Panc1 (cell line): Measurements from ENCODE around the gene GLIS1. TPM values are rescaled to one million over a fixed set of nuclear protein-coding genes. Genes with fewer than 3 reads are reported as not detected.

ENCODE experiments used
- ATAC-seq: fragments of 200-7000 bp; cut with Tn5 transposase; 2 replicates; pipeline ENCODE4 v1.9.1; 2020; ENCODE audit warnings: mild to moderate bottlenecking, moderate library complexity
- BruUV-seq: library from RNA; stranded (reverse); fragments of 400-500 nt; replicated peaks from 2 replicates; lab custom pipeline; 2021; lab: Mats Ljungman, UMichigan
- CTCF ChIA-PET: fragments of 300-600 bp; sonication (Branson Sonifier 250); formaldehyde crosslinking; loops from one replicate; lab custom pipeline; 2022; ENCODE audit warnings: antibody characterized with exemption; lab: Charles Lee
- POLR2A ChIA-PET: fragments of 300-600 bp; sonication (Branson Sonifier 250); formaldehyde crosslinking; loops from one replicate; lab custom pipeline; 2022; ENCODE audit warnings: antibody characterized with exemption; lab: Charles Lee
- DNase-seq: peaks from one replicate; pipeline ENCODE4 v3.0.0-alpha.2; 2010; ENCODE audit warnings: low read depth, low spot score
- H3K27ac ChIP-seq: 2 replicates; pipeline ENCODE4 v1.5.1; 2011; ENCODE audit warnings: mild to moderate bottlenecking, low read length, inconsistent platforms
- H3K27me3 ChIP-seq: fragments of 200-500 bp; sonication (Bioruptor generic); 2 replicates; pipeline ENCODE4 v1.6.0; 2014; ENCODE audit warnings: low read length, inconsistent platforms; ENCODE audit not compliant: control insufficient read depth, insufficient read depth
- H3K36me3 ChIP-seq: fragments of 200-500 bp; sonication (Bioruptor generic); 2 replicates; pipeline ENCODE4 v1.5.1; 2014; ENCODE audit warnings: inconsistent platforms, mild to moderate bottlenecking, low read length, moderate library complexity; ENCODE audit not compliant: control insufficient read depth, insufficient read depth
- H3K4me1 ChIP-seq: 2 replicates; pipeline ENCODE4 v1.5.1; 2011; ENCODE audit warnings: inconsistent platforms, mild to moderate bottlenecking, low read length, moderate library complexity; ENCODE audit not compliant: control insufficient read depth, insufficient read depth
- H3K4me3 ChIP-seq, 2 experiments: 2 replicates each; pipeline ENCODE4 v1.5.1; 2011 to 2012; ENCODE audit warnings: low read depth in 2 of 2, low read length in 2 of 2, mild to moderate bottlenecking in 2 of 2, inconsistent platforms in 1 of 2, moderate library complexity in 1 of 2
- H3K9me3 ChIP-seq: fragments of 200-500 bp; sonication (Bioruptor generic); 2 replicates; pipeline ENCODE4 v1.5.1; 2014; ENCODE audit warnings: low read depth, mild to moderate bottlenecking, inconsistent platforms, low read length, moderate library complexity; ENCODE audit not compliant: control insufficient read depth, insufficient read depth
- POLR2AphosphoS5 ChIP-seq: IDR thresholded peaks from 2 replicates; pipeline ENCODE4 v1.6.1; 2012; ENCODE audit warnings: mild to moderate bottlenecking, low read depth, low read length, moderate library complexity
- SIN3A ChIP-seq: IDR thresholded peaks from 2 replicates; pipeline ENCODE4 v1.6.1; 2012; ENCODE audit warnings: low read depth, mild to moderate bottlenecking, low read length, moderate library complexity, borderline replicate concordance; ENCODE audit not compliant: insufficient read depth
- TCF7L2 ChIP-seq: IDR thresholded peaks from 2 replicates; pipeline ENCODE4 v1.6.1; 2011; ENCODE audit warnings: mild to moderate bottlenecking, low read depth, low read length, inconsistent platforms
- in situ Hi-C: cut with HindIII; loops from 2 replicates; pipeline ENCODE4 v1.10.0; 2016; ENCODE audit warnings: low sequenced_read_pairs, low pct_unique_long_range_greater_than_20kb
- intact Hi-C: fragments of 100-400 bp; cut with micrococcal nuclease; formaldehyde crosslinking; loops from one replicate; pipeline ENCODE4 v1.10.0; 2022; ENCODE audit not compliant: unreplicated experiment
- total RNA-seq: library from RNA; stranded (reverse); gene quantifications from one replicate; pipeline ENCODE4 v1.2.1, GENCODE V29; 2021; ENCODE audit not compliant: unreplicated experiment
- TF ChIP-seq, protein P1 (sequence below): fragments of 450-650 bp; IDR thresholded peaks from 2 replicates; pipeline ENCODE4 v1.5.1; 2017; ENCODE audit warnings: mild to moderate bottlenecking
- TF ChIP-seq, protein P2 (sequence below), 2 experiments: IDR thresholded peaks; 2 replicates each; pipeline ENCODE4 v1.6.1; 2011 to 2012; ENCODE audit warnings: low read depth in 2 of 2, control low read depth in 1 of 2, low read length in 1 of 2, mild to moderate bottlenecking in 1 of 2, moderate library complexity in 1 of 2; ENCODE audit not compliant: insufficient read depth in 1 of 2

Gene GLIS1
- total RNA-seq, 1 experiment from 2014 or later, result 0.28 TPM

DNA sequence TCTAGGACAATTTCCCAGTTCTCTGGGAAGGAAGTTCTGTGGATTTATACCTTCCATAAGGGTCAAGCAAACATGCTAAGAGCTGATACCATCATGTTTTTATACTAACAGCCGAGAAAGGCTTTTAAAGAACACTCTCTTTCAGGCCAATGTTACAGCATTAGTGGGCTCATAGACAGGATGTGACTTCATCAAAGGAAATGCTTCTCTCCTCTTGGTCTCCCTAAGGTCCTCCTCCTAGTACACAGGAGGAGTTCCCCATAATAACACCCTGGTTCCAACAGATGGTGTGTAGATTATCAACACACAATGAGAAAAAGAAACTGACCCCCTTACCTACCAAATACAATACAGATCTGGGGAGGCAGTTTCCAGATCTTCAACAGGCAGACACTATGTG, 26.7 kb upstream of the GLIS1 start:
- intact Hi-C loops, result no loop called here
- ChIA-PET CTCF (no interaction called here), POLR2A (no interaction called here)
- no peak overlapping the region for H3K27ac ChIP-seq
- no peak for DNase-seq
- H3K4me1 ChIP-seq, result no peaks in the 10 kb centered on the region
- in situ Hi-C loops, result no loop called here
- H3K4me3 ChIP-seq, result no peak overlapping the region
- TF ChIP-seq, protein P1, sequence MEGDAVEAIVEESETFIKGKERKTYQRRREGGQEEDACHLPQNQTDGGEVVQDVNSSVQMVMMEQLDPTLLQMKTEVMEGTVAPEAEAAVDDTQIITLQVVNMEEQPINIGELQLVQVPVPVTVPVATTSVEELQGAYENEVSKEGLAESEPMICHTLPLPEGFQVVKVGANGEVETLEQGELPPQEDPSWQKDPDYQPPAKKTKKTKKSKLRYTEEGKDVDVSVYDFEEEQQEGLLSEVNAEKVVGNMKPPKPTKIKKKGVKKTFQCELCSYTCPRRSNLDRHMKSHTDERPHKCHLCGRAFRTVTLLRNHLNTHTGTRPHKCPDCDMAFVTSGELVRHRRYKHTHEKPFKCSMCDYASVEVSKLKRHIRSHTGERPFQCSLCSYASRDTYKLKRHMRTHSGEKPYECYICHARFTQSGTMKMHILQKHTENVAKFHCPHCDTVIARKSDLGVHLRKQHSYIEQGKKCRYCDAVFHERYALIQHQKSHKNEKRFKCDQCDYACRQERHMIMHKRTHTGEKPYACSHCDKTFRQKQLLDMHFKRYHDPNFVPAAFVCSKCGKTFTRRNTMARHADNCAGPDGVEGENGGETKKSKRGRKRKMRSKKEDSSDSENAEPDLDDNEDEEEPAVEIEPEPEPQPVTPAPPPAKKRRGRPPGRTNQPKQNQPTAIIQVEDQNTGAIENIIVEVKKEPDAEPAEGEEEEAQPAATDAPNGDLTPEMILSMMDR, result no peak
- TF ChIP-seq POLR2AphosphoS5, result no peak
- TF ChIP-seq, protein P2, sequence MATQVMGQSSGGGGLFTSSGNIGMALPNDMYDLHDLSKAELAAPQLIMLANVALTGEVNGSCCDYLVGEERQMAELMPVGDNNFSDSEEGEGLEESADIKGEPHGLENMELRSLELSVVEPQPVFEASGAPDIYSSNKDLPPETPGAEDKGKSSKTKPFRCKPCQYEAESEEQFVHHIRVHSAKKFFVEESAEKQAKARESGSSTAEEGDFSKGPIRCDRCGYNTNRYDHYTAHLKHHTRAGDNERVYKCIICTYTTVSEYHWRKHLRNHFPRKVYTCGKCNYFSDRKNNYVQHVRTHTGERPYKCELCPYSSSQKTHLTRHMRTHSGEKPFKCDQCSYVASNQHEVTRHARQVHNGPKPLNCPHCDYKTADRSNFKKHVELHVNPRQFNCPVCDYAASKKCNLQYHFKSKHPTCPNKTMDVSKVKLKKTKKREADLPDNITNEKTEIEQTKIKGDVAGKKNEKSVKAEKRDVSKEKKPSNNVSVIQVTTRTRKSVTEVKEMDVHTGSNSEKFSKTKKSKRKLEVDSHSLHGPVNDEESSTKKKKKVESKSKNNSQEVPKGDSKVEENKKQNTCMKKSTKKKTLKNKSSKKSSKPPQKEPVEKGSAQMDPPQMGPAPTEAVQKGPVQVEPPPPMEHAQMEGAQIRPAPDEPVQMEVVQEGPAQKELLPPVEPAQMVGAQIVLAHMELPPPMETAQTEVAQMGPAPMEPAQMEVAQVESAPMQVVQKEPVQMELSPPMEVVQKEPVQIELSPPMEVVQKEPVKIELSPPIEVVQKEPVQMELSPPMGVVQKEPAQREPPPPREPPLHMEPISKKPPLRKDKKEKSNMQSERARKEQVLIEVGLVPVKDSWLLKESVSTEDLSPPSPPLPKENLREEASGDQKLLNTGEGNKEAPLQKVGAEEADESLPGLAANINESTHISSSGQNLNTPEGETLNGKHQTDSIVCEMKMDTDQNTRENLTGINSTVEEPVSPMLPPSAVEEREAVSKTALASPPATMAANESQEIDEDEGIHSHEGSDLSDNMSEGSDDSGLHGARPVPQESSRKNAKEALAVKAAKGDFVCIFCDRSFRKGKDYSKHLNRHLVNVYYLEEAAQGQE (IDR thresholded peaks at IDR 0.05; ENCODE audit: insufficient read depth in 1 of 2, low read depth in 2 of 2, low read length in 1 of 2), result no peak
- TF ChIP-seq TCF7L2, result no peak
- TF ChIP-seq SIN3A, result no peak
- H3K36me3 ChIP-seq, result peaks cover 13% of the 10 kb centered on the region
- no peaks in the 10 kb centered on the region for H3K9me3 ChIP-seq
- no peak for ATAC-seq
- BruUV-seq, result no TSS peak
- H3K27me3 ChIP-seq, result no peaks in the 10 kb centered on the region

DNA sequence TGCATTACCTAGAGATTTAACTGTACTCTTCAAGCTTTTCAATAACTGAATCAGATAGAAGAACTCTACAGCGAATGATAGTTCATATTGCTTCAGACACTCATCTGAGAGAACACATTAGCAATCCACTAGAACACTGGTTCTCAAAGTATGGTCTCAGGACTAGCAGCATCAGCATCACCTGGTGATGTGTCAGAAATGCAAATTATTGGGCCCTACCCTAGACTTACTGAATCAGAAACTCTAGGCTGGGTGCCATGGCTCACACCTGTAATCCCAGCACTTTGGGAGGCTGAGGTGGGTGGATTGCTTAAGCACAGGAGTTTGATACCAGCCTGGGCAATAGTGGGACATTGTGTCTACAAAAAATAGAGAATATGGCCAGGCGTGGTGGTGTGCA, 24.9 kb upstream of the GLIS1 start:
- CTCF ChIA-PET, result no interaction called here
- BruUV-seq, result no TSS peak
- intact Hi-C loops (no loop called here), in situ Hi-C loops (no loop called here)
- Histone ChIP-seq H3K27me3 (no peaks in the 10 kb centered on the region), H3K9me3 (no peaks in the 10 kb centered on the region), H3K4me3 (no peak overlapping the region), H3K4me1 (no peaks in the 10 kb centered on the region), H3K27ac (no peak overlapping the region), H3K36me3 (peaks cover 8% of the 10 kb centered on the region; the same call in 1 of the 2 replicates)
- POLR2A ChIA-PET, result no interaction called here
- ATAC-seq, result no peak
- TF ChIP-seq, protein P1, result no peak
- TF ChIP-seq TCF7L2 (no peak), POLR2AphosphoS5 (no peak), SIN3A (no peak)
- TF ChIP-seq, protein P2 (IDR thresholded peaks at IDR 0.05; ENCODE audit: insufficient read depth in 1 of 2, low read depth in 2 of 2, low read length in 1 of 2), result no peak
- no peak for DNase-seq
